ENCODE data around the gene CCS. TPM values are rescaled to one million over a fixed set of nuclear protein-coding genes. Genes with fewer than 3 reads are reported as not detected.
A peak's percentile ranks its signal among the peaks of the same experiment; 100 is the strongest.

Gene CCS
- total and polyA plus RNA-seq, 10 donors, result 32.8 to 161 (median 44.5) TPM

DNA sequence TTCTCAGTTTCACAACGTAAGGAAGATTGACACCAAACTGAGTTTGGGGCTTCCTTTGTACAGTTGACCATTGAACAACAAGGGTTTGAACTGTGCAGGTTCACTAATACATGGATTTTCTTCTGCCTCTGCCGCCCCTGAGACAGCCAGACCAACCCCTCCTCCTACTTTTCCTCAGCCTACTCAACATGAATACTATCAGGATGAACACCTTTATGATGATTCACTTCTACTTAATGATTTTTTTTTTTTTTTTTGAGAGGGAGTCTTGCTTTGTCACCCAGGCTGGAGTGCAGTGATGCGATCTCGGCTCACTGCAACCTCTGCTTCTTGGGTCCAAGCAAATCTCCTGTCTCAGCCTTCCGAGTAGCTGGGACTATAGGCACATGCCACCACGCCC lies 60.1 kb downstream of the CCS start:
- WGBS, 5 donors, result 86 to 93% (median 90%) methylated on average over 6 of the region's 6 CpGs
- no peak for TF ChIP-seq POLR2A (IDR thresholded peaks at IDR 0.05)
- no peak for TF ChIP-seq POLR2AphosphoS5 (IDR thresholded peaks at IDR 0.05)
- TF ChIP-seq, protein P1, sequence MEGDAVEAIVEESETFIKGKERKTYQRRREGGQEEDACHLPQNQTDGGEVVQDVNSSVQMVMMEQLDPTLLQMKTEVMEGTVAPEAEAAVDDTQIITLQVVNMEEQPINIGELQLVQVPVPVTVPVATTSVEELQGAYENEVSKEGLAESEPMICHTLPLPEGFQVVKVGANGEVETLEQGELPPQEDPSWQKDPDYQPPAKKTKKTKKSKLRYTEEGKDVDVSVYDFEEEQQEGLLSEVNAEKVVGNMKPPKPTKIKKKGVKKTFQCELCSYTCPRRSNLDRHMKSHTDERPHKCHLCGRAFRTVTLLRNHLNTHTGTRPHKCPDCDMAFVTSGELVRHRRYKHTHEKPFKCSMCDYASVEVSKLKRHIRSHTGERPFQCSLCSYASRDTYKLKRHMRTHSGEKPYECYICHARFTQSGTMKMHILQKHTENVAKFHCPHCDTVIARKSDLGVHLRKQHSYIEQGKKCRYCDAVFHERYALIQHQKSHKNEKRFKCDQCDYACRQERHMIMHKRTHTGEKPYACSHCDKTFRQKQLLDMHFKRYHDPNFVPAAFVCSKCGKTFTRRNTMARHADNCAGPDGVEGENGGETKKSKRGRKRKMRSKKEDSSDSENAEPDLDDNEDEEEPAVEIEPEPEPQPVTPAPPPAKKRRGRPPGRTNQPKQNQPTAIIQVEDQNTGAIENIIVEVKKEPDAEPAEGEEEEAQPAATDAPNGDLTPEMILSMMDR (IDR thresholded peaks at IDR 0.05 in 8 of 11, conservative IDR thresholded peaks at IDR 0.05 in 3 of 11), result no peak
- Histone ChIP-seq H3K27ac (peak overlapping the region in 1 of 8 donors; percentile 32), H3K36me3 (peaks cover 0 to 100% (median 56%) of the 10 kb centered on the region in 6 donors), H3K27me3 (replicated peaks in 1 of 7) (no peaks in the 10 kb centered on the region), H3K4me3 (no peak overlapping the region), H3K9me3 (no peaks in the 10 kb centered on the region), H3K4me1 (peaks cover 0 to 54% (median 6%) of the 10 kb centered on the region in 6 donors)
- no peak for DNase-seq
- intact Hi-C loops (cut with DNase I; ENCODE audit: low total_unique reads), result no loop called here

Small RNAs within 50 kb of the gene (small RNA-seq; reads per million reads assigned to genes)
- 0 reads per million in 4 donors for gene RNU4-39P

Other genes with a start within 250 kb of the CCS start
- gene BRMS1, start 248.1 kb upstream of the CCS start, total RNA-seq, result 10 to 100 TPM; 32.3 to 52.5 (median 37.2) TPM
- 10 to 100 TPM; 61.6 to 90.6 (median 83.0) TPM for gene BRMS1, start 248.1 kb upstream of the CCS start, polyA plus RNA-seq
- 10 to 100 TPM in 5 of 7 donors, 1 to 10 TPM in 2; 6.3 to 23.4 (median 13.9) TPM for gene B4GAT1, start 245.6 kb upstream of the CCS start, total RNA-seq
- gene B4GAT1, start 245.6 kb upstream of the CCS start, polyA plus RNA-seq, result 1 to 10 TPM; 4.3 to 8.9 (median 8.7) TPM
- 1 to 10 TPM; 1.9 to 5.0 (median 4.0) TPM for gene SLC29A2, start 221.4 kb upstream of the CCS start, total RNA-seq
- gene SLC29A2, start 221.4 kb upstream of the CCS start, polyA plus RNA-seq, result 1 to 10 TPM; 4.8 to 8.4 (median 7.4) TPM
- under 1 TPM in 2 of 7 donors, not detected in 5; 0.25 to 0.72 TPM for gene NPAS4, start 172.2 kb upstream of the CCS start, total RNA-seq
- under 1 TPM in 2 of 3 donors, not detected in 1; 0.11 to 0.22 TPM for gene NPAS4, start 172.2 kb upstream of the CCS start, polyA plus RNA-seq
- 10 to 100 TPM; 25.5 to 41.2 (median 32.6) TPM for gene MRPL11, start 154.3 kb upstream of the CCS start, total RNA-seq
- 10 to 100 TPM; 60.3 to 87.1 (median 72.7) TPM for gene MRPL11, start 154.3 kb upstream of the CCS start, polyA plus RNA-seq
- gene PELI3, start 126.3 kb upstream of the CCS start, total RNA-seq, result 10 to 100 TPM in 5 of 7 donors, 1 to 10 TPM in 2; 4.9 to 14.6 (median 10.7) TPM
- gene PELI3, start 126.3 kb upstream of the CCS start, polyA plus RNA-seq, result 1 to 10 TPM; 2.4 to 6.4 (median 2.7) TPM
- 10 to 100 TPM; 17.9 to 35.5 (median 23.9) TPM for gene DPP3, start 112.8 kb upstream of the CCS start, total RNA-seq
- gene DPP3, start 112.8 kb upstream of the CCS start, polyA plus RNA-seq, result 10 to 100 TPM; 20.0 to 25.9 (median 20.6) TPM
- 10 to 100 TPM; 22.2 to 60.5 (median 36.9) TPM for gene BBS1, start 82.5 kb upstream of the CCS start, total RNA-seq
- gene BBS1, start 82.5 kb upstream of the CCS start, polyA plus RNA-seq, result 1 to 10 TPM; 5.2 to 9.9 (median 5.8) TPM
- gene ZDHHC24, start 47.1 kb upstream of the CCS start, total RNA-seq, result 10 to 100 TPM; 14.6 to 25.7 (median 23.9) TPM
- 10 to 100 TPM in 2 of 3 donors, 1 to 10 TPM in 1; 9.1 to 11.6 (median 10.8) TPM for gene ZDHHC24, start 47.1 kb upstream of the CCS start, polyA plus RNA-seq
- gene ACTN3, start 46.3 kb upstream of the CCS start, total RNA-seq, result under 1 TPM in 4 of 7 donors, not detected in 3; 0.21 to 0.34 (median 0.24) TPM
- under 1 TPM; 0.05 to 0.13 (median 0.06) TPM for gene ACTN3, start 46.3 kb upstream of the CCS start, polyA plus RNA-seq
- 10 to 100 TPM; 11.4 to 60.8 (median 46.4) TPM for gene CTSF, start 24.6 kb upstream of the CCS start, total RNA-seq
- 10 to 100 TPM; 23.7 to 26.6 (median 24.0) TPM for gene CTSF, start 24.6 kb upstream of the CCS start, polyA plus RNA-seq
- under 1 TPM in 5 of 7 donors, not detected in 2; 0.10 to 0.79 (median 0.17) TPM for gene CCDC87, start 122 bp upstream of the CCS start, total RNA-seq
- under 1 TPM; 0.04 to 0.08 (median 0.06) TPM for gene CCDC87, start 122 bp upstream of the CCS start, polyA plus RNA-seq
- gene RBM14, start 23.4 kb downstream of the CCS start, total RNA-seq, result 10 to 100 TPM; 45.2 to 96.6 (median 88.3) TPM
- gene RBM14, start 23.4 kb downstream of the CCS start, polyA plus RNA-seq, result 10 to 100 TPM; 37.7 to 67.4 (median 42.0) TPM
- gene RBM4, start 45.5 kb downstream of the CCS start, total RNA-seq, result 100 to 1,000 TPM; 106 to 139 (median 127) TPM
- 100 to 1,000 TPM in 2 of 3 donors, 10 to 100 TPM in 1; 70.1 to 128 (median 102) TPM for gene RBM4, start 45.5 kb downstream of the CCS start, polyA plus RNA-seq
- 10 to 100 TPM; 16.3 to 23.0 (median 18.8) TPM for gene RBM4B, start 84.7 kb downstream of the CCS start, total RNA-seq
- gene RBM4B, start 84.7 kb downstream of the CCS start, polyA plus RNA-seq, result 10 to 100 TPM; 14.8 to 17.7 (median 14.9) TPM
- gene SPTBN2, start 136.0 kb downstream of the CCS start, total RNA-seq, result 1 to 10 TPM; 3.3 to 5.1 (median 3.7) TPM
- gene SPTBN2, start 136.0 kb downstream of the CCS start, polyA plus RNA-seq, result 1 to 10 TPM in 1 of 3 donors, under 1 TPM in 2; 0.61 to 1.5 (median 0.80) TPM

All from spleen (tissue), 11 donors.